Keratinocyte (primary cell): Measurements from ENCODE around the gene CDK5RAP3. TPM values are rescaled to one million over a fixed set of nuclear protein-coding genes. Genes with fewer than 3 reads are reported as not detected.

Experiments used
- DNase-seq: peaks from one replicate; pipeline ENCODE4 v3.0.0-alpha.2; 2011; ENCODE audit warnings: low read depth, missing footprints, low spot score
- FAIRE-seq: peaks from 2 replicates; lab custom pipeline; 2011; peaks lifted over from hg19 to GRCh38; lab: Jason Lieb, UNC
- H2AFZ ChIP-seq: 2 replicates; pipeline ENCODE4 v1.6.0; 2012; ENCODE audit warnings: low read length, control low read depth, inconsistent platforms; ENCODE audit not compliant: control insufficient read depth
- H3K27ac ChIP-seq: 2 replicates; pipeline ENCODE4 v1.5.1; 2011; ENCODE audit warnings: low read length; ENCODE audit not compliant: control insufficient read depth, insufficient read depth
- H3K27me3 ChIP-seq: 3 replicates; pipeline ENCODE4 v1.6.0; 2011; ENCODE audit warnings: low read length; ENCODE audit not compliant: control insufficient read depth, insufficient read depth; ENCODE audit errors: extremely low read depth
- H3K36me3 ChIP-seq, 2 experiments: 2 replicates in 1 of 2; 3 replicates in 1 of 2; pipeline ENCODE4 v1.5.1; 2011; ENCODE audit warnings: low read length in 2 of 2, mild to moderate bottlenecking in 1 of 2; ENCODE audit not compliant: control insufficient read depth in 2 of 2, insufficient read depth in 2 of 2; ENCODE audit errors: extremely low read depth in 1 of 2
- H3K4me1 ChIP-seq: 3 replicates; pipeline ENCODE4 v1.5.1; 2011; ENCODE audit warnings: low read length; ENCODE audit not compliant: control insufficient read depth, insufficient read depth; ENCODE audit errors: extremely low read depth
- H3K4me2 ChIP-seq: 3 replicates; pipeline ENCODE4 v1.6.0; 2011; ENCODE audit warnings: low read depth, low read length; ENCODE audit not compliant: control insufficient read depth, insufficient read depth; ENCODE audit errors: extremely low read depth
- H3K4me3 ChIP-seq, 3 experiments: fragments of 200-600 bp in 1 of 3; sonication (generic) in 1 of 3; 2 replicates in 2 of 3; 3 replicates in 1 of 3; pipeline ENCODE4 v1.5.1; 2011 to 2016; ENCODE audit warnings: low read length in 3 of 3, mild to moderate bottlenecking in 3 of 3, control low read depth in 2 of 3, inconsistent platforms in 1 of 3, low read depth in 1 of 3, mixed read lengths in 1 of 3, mixed run types in 1 of 3, moderate library complexity in 1 of 3; ENCODE audit not compliant: control insufficient read depth in 2 of 3, insufficient read depth in 2 of 3; ENCODE audit errors: extremely low read depth in 1 of 3
- H3K79me2 ChIP-seq: 2 replicates; pipeline ENCODE4 v1.6.0; 2012; ENCODE audit warnings: low read length; ENCODE audit not compliant: control insufficient read depth, insufficient read depth
- H3K9ac ChIP-seq: 3 replicates; pipeline ENCODE4 v1.6.0; 2011; ENCODE audit warnings: low read length; ENCODE audit not compliant: control insufficient read depth, insufficient read depth; ENCODE audit errors: extremely low read depth
- H3K9me1 ChIP-seq: 3 replicates; pipeline ENCODE4 v1.6.0; 2011; ENCODE audit warnings: low read length; ENCODE audit not compliant: control insufficient read depth, insufficient read depth; ENCODE audit errors: extremely low read depth
- H3K9me3 ChIP-seq: 2 replicates; pipeline ENCODE4 v1.5.1; 2012; ENCODE audit warnings: low read depth, low read length; ENCODE audit not compliant: control insufficient read depth
- H4K20me1 ChIP-seq: 3 replicates; pipeline ENCODE4 v1.6.0; 2011; ENCODE audit warnings: low read length; ENCODE audit not compliant: control insufficient read depth, insufficient read depth; ENCODE audit errors: extremely low read depth
- EZH2 ChIP-seq: IDR thresholded peaks from one replicate; pipeline ENCODE4 v1.6.1; 2012; ENCODE audit warnings: inconsistent platforms, mild to moderate bottlenecking, low read length, moderate library complexity
- dilution Hi-C: fragments of 300-500 bp; cut with MboI; formaldehyde crosslinking; loops from one replicate; pipeline ENCODE4 v1.7.0; 2020; ENCODE audit warnings: low sequenced_read_pairs; ENCODE audit not compliant: extremely low pct_ligation_motif_present
- polyA plus RNA-seq, 5 experiments: library from polyadenylated mRNA; depleted of rRNA in 3 of 5; stranded (reverse) in 3 of 5; stranded (forward) in 1 of 5; unstranded in 1 of 5; fragments of >200 nt; gene quantifications; 1 replicate in 1 of 5; 2 replicates in 3 of 5; 3 replicates in 1 of 5; pipeline versions ENCODE4 v1.2.1 to v1.2.3, GENCODE V29; 2011 to 2012; ENCODE audit warnings: missing spikeins in 2 of 5, low read depth in 1 of 5, low replicate concordance in 1 of 5
- TF ChIP-seq, protein P1 (sequence below), 3 experiments: IDR thresholded peaks in 1 of 3; conservative IDR thresholded peaks in 1 of 3; optimal IDR thresholded peaks in 1 of 3; 2 replicates in 2 of 3; 3 replicates in 1 of 3; pipeline versions ENCODE3 to v1.5.1; 2011; ENCODE audit warnings: low read length in 3 of 3, mild to moderate bottlenecking in 3 of 3, moderate library complexity in 2 of 3, control low read depth in 1 of 3, inconsistent platforms in 1 of 3; ENCODE audit not compliant: insufficient read depth in 2 of 3; ENCODE audit errors: extremely low read depth in 1 of 3

CDK5RAP3 gene
- polyA plus RNA-seq, 1 donor (not counting 4 experiments of a cell fraction or from before 2014, with no cell fraction given), result 63.9 TPM

DNA sequence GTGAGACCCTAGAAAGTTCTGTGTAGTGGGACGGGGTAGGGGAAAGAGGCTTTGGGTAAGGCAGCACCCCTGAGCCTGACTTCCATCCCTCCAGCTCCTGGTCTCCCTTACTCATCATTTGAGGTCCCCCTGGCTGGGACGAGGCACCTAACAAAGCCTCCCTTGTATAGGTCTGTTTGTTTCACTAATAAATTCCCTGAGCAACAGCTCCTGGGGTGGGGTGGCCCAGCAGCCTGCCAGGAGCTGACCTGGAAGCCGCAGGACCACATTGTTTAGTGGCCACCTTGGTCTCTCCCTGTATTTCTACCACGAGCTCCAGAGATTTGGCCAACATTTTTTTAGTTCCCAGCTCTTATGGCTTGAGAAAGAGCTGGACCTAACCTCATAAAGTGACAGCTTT is 20.5 kb upstream of the CDK5RAP3 start:
- dilution Hi-C loops, result no loop called here
- Histone ChIP-seq H3K9me3 (no peaks in the 10 kb centered on the region), H3K4me2 (no peak overlapping the region), H3K4me1 (peaks cover 21% of the 10 kb centered on the region), H3K4me3 (no peak overlapping the region), H3K36me3 (peaks cover 17 to 34% of the 10 kb centered on the region in 2 experiments), H4K20me1 (no peaks in the 10 kb centered on the region), H3K9me1 (no peaks in the 10 kb centered on the region), H3K27me3 (no peaks in the 10 kb centered on the region), H3K9ac (no peak overlapping the region), H2AFZ (no peak overlapping the region), H3K79me2 (no peaks in the 10 kb centered on the region), H3K27ac (no peak overlapping the region)
- DNase-seq (no peak), FAIRE-seq (no peak)
- TF ChIP-seq, protein P1, sequence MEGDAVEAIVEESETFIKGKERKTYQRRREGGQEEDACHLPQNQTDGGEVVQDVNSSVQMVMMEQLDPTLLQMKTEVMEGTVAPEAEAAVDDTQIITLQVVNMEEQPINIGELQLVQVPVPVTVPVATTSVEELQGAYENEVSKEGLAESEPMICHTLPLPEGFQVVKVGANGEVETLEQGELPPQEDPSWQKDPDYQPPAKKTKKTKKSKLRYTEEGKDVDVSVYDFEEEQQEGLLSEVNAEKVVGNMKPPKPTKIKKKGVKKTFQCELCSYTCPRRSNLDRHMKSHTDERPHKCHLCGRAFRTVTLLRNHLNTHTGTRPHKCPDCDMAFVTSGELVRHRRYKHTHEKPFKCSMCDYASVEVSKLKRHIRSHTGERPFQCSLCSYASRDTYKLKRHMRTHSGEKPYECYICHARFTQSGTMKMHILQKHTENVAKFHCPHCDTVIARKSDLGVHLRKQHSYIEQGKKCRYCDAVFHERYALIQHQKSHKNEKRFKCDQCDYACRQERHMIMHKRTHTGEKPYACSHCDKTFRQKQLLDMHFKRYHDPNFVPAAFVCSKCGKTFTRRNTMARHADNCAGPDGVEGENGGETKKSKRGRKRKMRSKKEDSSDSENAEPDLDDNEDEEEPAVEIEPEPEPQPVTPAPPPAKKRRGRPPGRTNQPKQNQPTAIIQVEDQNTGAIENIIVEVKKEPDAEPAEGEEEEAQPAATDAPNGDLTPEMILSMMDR (optimal IDR thresholded peaks at IDR 0.05 in 1 of 3, IDR thresholded peaks at IDR 0.05 in 1 of 3, conservative IDR thresholded peaks at IDR 0.05 in 1 of 3; ENCODE audit: extremely low read depth in 1 of 3, insufficient read depth in 2 of 3, low read length in 3 of 3), result no peak
- TF ChIP-seq EZH2, result no peak

GRCh38 chr17:47952171-47953021 is 18.5 kb upstream of the CDK5RAP3 start:
- DNase-seq, result no peak
- Histone ChIP-seq H3K9me3 (no peaks in the 10 kb centered on the region), H3K4me3 (no peak overlapping the region), H3K79me2 (no peaks in the 10 kb centered on the region), H3K9ac (no peak overlapping the region), H3K27me3 (no peaks in the 10 kb centered on the region), H2AFZ (no peak overlapping the region), H3K4me2 (no peak overlapping the region), H3K4me1 (peaks cover 21% of the 10 kb centered on the region), H3K9me1 (no peaks in the 10 kb centered on the region), H4K20me1 (no peaks in the 10 kb centered on the region), H3K36me3 (peaks cover 11 to 20% of the 10 kb centered on the region in 2 experiments), H3K27ac (no peak overlapping the region)
- no peak for FAIRE-seq
- TF ChIP-seq, protein P1 (optimal IDR thresholded peaks at IDR 0.05 in 1 of 3, IDR thresholded peaks at IDR 0.05 in 1 of 3, conservative IDR thresholded peaks at IDR 0.05 in 1 of 3; ENCODE audit: extremely low read depth in 1 of 3, insufficient read depth in 2 of 3, low read length in 3 of 3), result no peak
- no peak for TF ChIP-seq EZH2
- dilution Hi-C loops, result no loop called here
